Epithelial cell of esophagus (primary cell): Measurements from ENCODE around the gene SMOC2.
"Not testable (repeated sequence)": the region's sequence is repeated elsewhere in the genome, so short reads cannot be mapped to it uniquely, and the experiment has no call there.

Experiments
- DNase-seq: peaks from one replicate; pipeline ENCODE4 v3.0.0; 2010; ENCODE audit warnings: low read depth
- H3K4me3 ChIP-seq: 2 replicates; pipeline ENCODE4 v1.5.1; 2011; ENCODE audit warnings: mild to moderate bottlenecking, low read length, control low read depth
- TF ChIP-seq, protein P1 (sequence below): IDR thresholded peaks from 2 replicates; pipeline ENCODE4 v1.5.1; 2011; ENCODE audit warnings: low read depth, mild to moderate bottlenecking, low read length, control low read depth, inconsistent platforms; ENCODE audit not compliant: insufficient read depth; ENCODE audit errors: missing control alignments

SMOC2 gene

DNA sequence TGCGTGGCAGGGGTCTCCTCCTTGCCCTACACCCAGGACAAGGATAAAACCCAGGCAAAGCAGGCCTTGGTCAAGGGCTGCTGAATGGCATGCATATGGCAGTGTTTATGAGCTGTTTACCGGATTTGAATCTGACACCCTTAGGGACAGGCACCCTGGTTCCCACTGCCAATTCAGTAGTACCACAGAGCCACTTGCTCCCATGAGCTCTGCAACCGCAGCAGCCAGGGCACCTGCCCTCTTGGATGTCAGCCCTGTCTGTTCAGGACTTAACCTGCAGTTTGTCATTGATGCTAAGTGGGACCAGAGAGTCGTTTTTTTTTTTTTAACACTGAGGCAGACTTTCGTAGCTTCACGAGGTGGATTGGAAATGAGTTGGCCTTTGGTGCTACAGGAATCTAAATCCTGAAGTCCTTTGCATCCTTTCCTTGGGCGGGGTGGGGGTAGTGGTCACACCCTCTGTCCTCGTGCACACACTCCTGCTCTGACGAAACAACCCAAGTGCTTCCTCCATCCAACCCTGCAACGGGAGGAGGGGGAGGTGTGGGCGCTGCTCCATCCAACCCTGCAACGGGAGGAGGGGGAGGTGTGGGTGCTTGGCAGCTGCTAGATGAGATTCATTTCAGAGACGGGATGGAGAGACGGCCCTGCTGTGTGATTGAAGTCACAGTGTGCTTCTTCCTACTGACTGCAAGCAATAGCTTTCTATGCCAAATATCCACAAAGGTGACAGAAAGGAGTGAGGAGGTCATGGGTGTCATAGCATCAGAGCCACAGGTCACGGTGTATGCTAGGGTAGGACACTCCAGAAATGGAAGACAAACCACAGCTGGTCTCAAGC is 166.5 kb downstream of the SMOC2 start:
- peak; percentile 16 for DNase-seq
- TF ChIP-seq, protein P1, sequence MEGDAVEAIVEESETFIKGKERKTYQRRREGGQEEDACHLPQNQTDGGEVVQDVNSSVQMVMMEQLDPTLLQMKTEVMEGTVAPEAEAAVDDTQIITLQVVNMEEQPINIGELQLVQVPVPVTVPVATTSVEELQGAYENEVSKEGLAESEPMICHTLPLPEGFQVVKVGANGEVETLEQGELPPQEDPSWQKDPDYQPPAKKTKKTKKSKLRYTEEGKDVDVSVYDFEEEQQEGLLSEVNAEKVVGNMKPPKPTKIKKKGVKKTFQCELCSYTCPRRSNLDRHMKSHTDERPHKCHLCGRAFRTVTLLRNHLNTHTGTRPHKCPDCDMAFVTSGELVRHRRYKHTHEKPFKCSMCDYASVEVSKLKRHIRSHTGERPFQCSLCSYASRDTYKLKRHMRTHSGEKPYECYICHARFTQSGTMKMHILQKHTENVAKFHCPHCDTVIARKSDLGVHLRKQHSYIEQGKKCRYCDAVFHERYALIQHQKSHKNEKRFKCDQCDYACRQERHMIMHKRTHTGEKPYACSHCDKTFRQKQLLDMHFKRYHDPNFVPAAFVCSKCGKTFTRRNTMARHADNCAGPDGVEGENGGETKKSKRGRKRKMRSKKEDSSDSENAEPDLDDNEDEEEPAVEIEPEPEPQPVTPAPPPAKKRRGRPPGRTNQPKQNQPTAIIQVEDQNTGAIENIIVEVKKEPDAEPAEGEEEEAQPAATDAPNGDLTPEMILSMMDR, result no peak
- no peak overlapping the region for H3K4me3 ChIP-seq

DNA sequence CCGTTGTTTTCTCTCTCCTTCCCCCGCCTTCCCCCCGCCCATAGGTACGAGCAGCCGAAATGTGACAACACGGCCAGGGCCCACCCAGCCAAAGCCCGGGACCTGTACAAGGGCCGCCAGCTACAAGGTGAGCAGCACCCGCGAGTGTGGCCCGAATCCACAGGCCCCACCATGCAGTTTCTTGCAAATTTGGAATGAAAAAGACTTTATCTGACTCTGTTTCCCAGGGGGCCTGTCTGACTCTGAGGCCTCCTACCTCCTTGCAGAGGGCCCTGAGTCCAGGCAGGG is 167.1 kb downstream of the SMOC2 start:
- TF ChIP-seq, protein P1, result no peak
- DNase-seq, result no peak
- no peak overlapping the region for H3K4me3 ChIP-seq

- TF ChIP-seq, protein P1, result no peak
- peak; percentile 89 for DNase-seq
- peak overlapping the region; percentile 9 for H3K4me3 ChIP-seq
Measured at GRCh38 chr6:168609026-168609685, 168.2 kb downstream of the SMOC2 start.

GRCh38 chr6:168609914-168610490 is 169.0 kb downstream of the SMOC2 start:
- no peak for DNase-seq
- TF ChIP-seq, protein P1, result no peak
- no peak overlapping the region for H3K4me3 ChIP-seq

- DNase-seq, H3K4me3 ChIP-seq: not testable (repeated sequence)
Measured at GRCh38 chr6:168610966-168611365, 170.0 kb downstream of the SMOC2 start.

GRCh38 chr6:168611691-168612090 is 170.7 kb downstream of the SMOC2 start:
- no peak overlapping the region for H3K4me3 ChIP-seq
- no peak for DNase-seq
- TF ChIP-seq, protein P1, result no peak

GRCh38 chr6:168612586-168612985 is 171.6 kb downstream of the SMOC2 start:
- DNase-seq, result no peak
- TF ChIP-seq, protein P1, result no peak
- no peak overlapping the region for H3K4me3 ChIP-seq
